Peyer's patch (tissue), 4 donors: ENCODE data around the gene SDF2. TPM values are rescaled to one million over a fixed set of nuclear protein-coding genes. Genes with fewer than 3 reads are reported as not detected.
A peak's percentile ranks its signal among the peaks of the same experiment; 100 is the strongest.
"Not testable (repeated sequence)": the region's sequence is repeated elsewhere in the genome, so short reads cannot be mapped to it uniquely, and the experiment has no call there.

Experiments
- DNase-seq, 3 donors: peaks; one replicate each; pipeline ENCODE4 v3.0.0-alpha.2; 2017 to 2019
- H3K27ac ChIP-seq, 4 donors: fragments of 200-600 bp; sonication (generic); one replicate each; pipeline ENCODE4 v1.5.1; 2016 to 2019
- H3K27me3 ChIP-seq, 2 donors: fragments of 200-600 bp; sonication (generic); one replicate each; pipeline ENCODE4 v1.5.1; 2019
- H3K36me3 ChIP-seq, 3 donors: fragments of 200-600 bp; sonication (generic); one replicate each; pipeline ENCODE4 v1.5.1; 2016 to 2019
- H3K4me1 ChIP-seq, 4 donors: fragments of 200-600 bp; sonication (generic); one replicate each; pipeline ENCODE4 v1.5.1; 2016 to 2019
- H3K4me3 ChIP-seq, 4 donors: fragments of 200-600 bp; sonication (generic); 1 replicate in 3 of 4; 2 replicates in 1 of 4; pipeline ENCODE4 v1.5.1; 2016 to 2019; ENCODE audit warnings: mild to moderate bottlenecking in 1 of 4
- H3K9me3 ChIP-seq, 4 donors: fragments of 200-600 bp; sonication (generic); one replicate each; pipeline ENCODE4 v1.5.1; 2016 to 2019; ENCODE audit warnings: mild to moderate bottlenecking in 1 of 4
- POLR2A ChIP-seq, 2 donors: fragments of 450-650 bp; IDR thresholded peaks; one replicate each; pipeline ENCODE4 v1.5.1; 2017; ENCODE audit warnings: antibody characterized with exemption in 2 of 2, mild to moderate bottlenecking in 2 of 2, moderate library complexity in 2 of 2
- total RNA-seq, 4 donors: library from RNA; depleted of rRNA; stranded (reverse); fragments of >200 nt; gene quantifications; one replicate each; pipeline ENCODE4 v1.1.0, GENCODE V29; 2016
- TF ChIP-seq, protein P1 (sequence below), 6 experiments: fragments of 450-650 bp in 4 of 6; fragments of 200-600 bp in 2 of 6; sonication (generic) in 1 of 6; IDR thresholded peaks; one replicate each; pipeline ENCODE4 v1.5.1; 2017 to 2019; ENCODE audit warnings: antibody characterized with exemption in 6 of 6, mild to moderate bottlenecking in 3 of 6, moderate library complexity in 1 of 6

Gene SDF2
- total RNA-seq, 4 donors from 2014 or later, result 39.6 to 60.5 (median 55.9) TPM

GRCh38 chr17:28613931-28614381, 47.8 kb downstream of the SDF2 start, which contains the start of gene RSKR:
Gene RSKR (minus strand): TSS chr17:28614185. CDS start chr17:28614161, 24 bp downstream.
- Histone ChIP-seq H3K27ac (peak within 1 kb of the TSS in 2 of 4 donors; percentile 9 to 36), H3K4me3 (no peak within 1 kb of the TSS), H3K36me3 (peaks cover 0 to 52% (median 0%) of the 10 kb centered on the region in 3 donors), H3K27me3 (no peaks in the 10 kb centered on the region), H3K4me1 (no peaks in the 10 kb centered on the region), H3K9me3 (no peaks in the 10 kb centered on the region)
- no peak for DNase-seq
- TF ChIP-seq, protein P1, sequence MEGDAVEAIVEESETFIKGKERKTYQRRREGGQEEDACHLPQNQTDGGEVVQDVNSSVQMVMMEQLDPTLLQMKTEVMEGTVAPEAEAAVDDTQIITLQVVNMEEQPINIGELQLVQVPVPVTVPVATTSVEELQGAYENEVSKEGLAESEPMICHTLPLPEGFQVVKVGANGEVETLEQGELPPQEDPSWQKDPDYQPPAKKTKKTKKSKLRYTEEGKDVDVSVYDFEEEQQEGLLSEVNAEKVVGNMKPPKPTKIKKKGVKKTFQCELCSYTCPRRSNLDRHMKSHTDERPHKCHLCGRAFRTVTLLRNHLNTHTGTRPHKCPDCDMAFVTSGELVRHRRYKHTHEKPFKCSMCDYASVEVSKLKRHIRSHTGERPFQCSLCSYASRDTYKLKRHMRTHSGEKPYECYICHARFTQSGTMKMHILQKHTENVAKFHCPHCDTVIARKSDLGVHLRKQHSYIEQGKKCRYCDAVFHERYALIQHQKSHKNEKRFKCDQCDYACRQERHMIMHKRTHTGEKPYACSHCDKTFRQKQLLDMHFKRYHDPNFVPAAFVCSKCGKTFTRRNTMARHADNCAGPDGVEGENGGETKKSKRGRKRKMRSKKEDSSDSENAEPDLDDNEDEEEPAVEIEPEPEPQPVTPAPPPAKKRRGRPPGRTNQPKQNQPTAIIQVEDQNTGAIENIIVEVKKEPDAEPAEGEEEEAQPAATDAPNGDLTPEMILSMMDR (IDR thresholded peaks at IDR 0.05), result no peak
- no peak for TF ChIP-seq POLR2A (IDR thresholded peaks at IDR 0.05)

- no peaks in the 10 kb centered on the region for H3K9me3 ChIP-seq
- no peak overlapping the region for H3K4me3 ChIP-seq
- H3K4me1 ChIP-seq, result no peaks in the 10 kb centered on the region
- TF ChIP-seq POLR2A (IDR thresholded peaks at IDR 0.05), result no peak
- TF ChIP-seq, protein P1 (IDR thresholded peaks at IDR 0.05), result peak; percentile 9 to 69 (median 62)
- no peaks in the 10 kb centered on the region for H3K27me3 ChIP-seq
- peak overlapping the region in 2 of 4 donors; percentile 9 to 36 for H3K27ac ChIP-seq
- peak in 2 of 3 donors; percentile 40 to 70 for DNase-seq
- peaks cover 0 to 44% (median 0%) of the 10 kb centered on the region in 3 donors for H3K36me3 ChIP-seq
These were observed 48.5 kb downstream of the SDF2 start for GRCh38 chr17:28612936-28613872.

- H3K27me3 ChIP-seq, result no peaks in the 10 kb centered on the region
- no peak for DNase-seq
- no peak overlapping the region for H3K4me3 ChIP-seq
- no peaks in the 10 kb centered on the region for H3K9me3 ChIP-seq
- H3K4me1 ChIP-seq, result no peaks in the 10 kb centered on the region
- H3K27ac ChIP-seq, result peak overlapping the region in 1 of 4 donors; percentile 9
- TF ChIP-seq POLR2A (IDR thresholded peaks at IDR 0.05), result no peak
- TF ChIP-seq, protein P1 (IDR thresholded peaks at IDR 0.05), result no peak
- peaks cover 0 to 37% (median 0%) of the 10 kb centered on the region in 3 donors for H3K36me3 ChIP-seq
These were observed 49.2 kb downstream of the SDF2 start for GRCh38 chr17:28612531-28612930.

- peak overlapping the region in 2 of 4 donors; percentile 39 to 69 for H3K27ac ChIP-seq
- H3K36me3 ChIP-seq, result peaks cover 0 to 16% (median 0%) of the 10 kb centered on the region in 3 donors
- no peak for TF ChIP-seq POLR2A (IDR thresholded peaks at IDR 0.05)
- TF ChIP-seq, protein P1 (IDR thresholded peaks at IDR 0.05), result no peak
- H3K9me3 ChIP-seq, result no peaks in the 10 kb centered on the region
- peak in 2 of 3 donors; percentile 61 to 72 for DNase-seq
- no peak overlapping the region for H3K4me3 ChIP-seq
- H3K27me3 ChIP-seq, result no peaks in the 10 kb centered on the region
- no peaks in the 10 kb centered on the region for H3K4me1 ChIP-seq
These were observed 51.3 kb downstream of the SDF2 start for GRCh38 chr17:28610376-28610775.

- not testable (repeated sequence) for H3K9me3 ChIP-seq, H3K27me3 ChIP-seq, H3K36me3 ChIP-seq, DNase-seq, H3K4me3 ChIP-seq
- peak overlapping the region in 1 of 4 donors; percentile 21 for H3K27ac ChIP-seq
- peaks cover 0 to 14% (median 0%) of the 10 kb centered on the region in 4 donors for H3K4me1 ChIP-seq
These were observed 57.7 kb downstream of the SDF2 start for GRCh38 chr17:28604031-28604430.
